HepG2 (cell line): Measurements from ENCODE around the gene FABP1. TPM values are rescaled to one million over a fixed set of nuclear protein-coding genes. Genes with fewer than 3 reads are reported as not detected.
A peak's percentile ranks its signal among the peaks of the same experiment; 100 is the strongest.

ENCODE experiments used
- CAMTA2 ChIP-seq: sonication (generic); formaldehyde crosslinking; IDR thresholded peaks from 2 replicates; pipeline ENCODE4 v1.4.0; 2020; ENCODE audit warnings: mild to moderate bottlenecking, missing genetic modification reagents, borderline replicate concordance
- DZIP1 ChIP-seq: sonication (generic); formaldehyde crosslinking; IDR thresholded peaks from 2 replicates; pipeline ENCODE4 v1.5.0; 2020; ENCODE audit warnings: mild to moderate bottlenecking, missing genetic modification reagents
- EZH2 ChIP-seq: conservative IDR thresholded peaks from 2 replicates; pipeline ENCODE4 v1.6.1; 2012; ENCODE audit warnings: mild to moderate bottlenecking, low read depth, low read length, moderate library complexity
- NRL ChIP-seq: sonication (generic); formaldehyde crosslinking; IDR thresholded peaks from 2 replicates; pipeline ENCODE4 v1.5.0; 2020; ENCODE audit warnings: missing genetic modification reagents, mild to moderate bottlenecking, moderate library complexity, borderline replicate concordance
- PAWR ChIP-seq: sonication (generic); formaldehyde crosslinking; IDR thresholded peaks from 2 replicates; pipeline ENCODE4 v1.4.0; 2020; ENCODE audit warnings: missing genetic modification reagents, mild to moderate bottlenecking, borderline replicate concordance
- SKI ChIP-seq: fragments of 450-650 bp; IDR thresholded peaks from one replicate; pipeline ENCODE4 v1.6.1; 2018; ENCODE audit warnings: mild to moderate bottlenecking; ENCODE audit not compliant: partially characterized antibody
- ZNF382 ChIP-seq: sonication (generic); formaldehyde crosslinking; IDR thresholded peaks from 2 replicates; pipeline ENCODE4 v1.5.0; 2020; ENCODE audit warnings: missing genetic modification reagents, mild to moderate bottlenecking, borderline replicate concordance
- ZNF510 ChIP-seq: sonication (generic); formaldehyde crosslinking; IDR thresholded peaks from 2 replicates; pipeline ENCODE4 v1.4.0; 2020; ENCODE audit warnings: low read depth, mild to moderate bottlenecking, missing genetic modification reagents
- ZNF543 ChIP-seq: sonication (generic); formaldehyde crosslinking; IDR thresholded peaks from 2 replicates; pipeline ENCODE4 v1.4.0; 2020; ENCODE audit warnings: mild to moderate bottlenecking, missing genetic modification reagents
- ZNF773 ChIP-seq: sonication (generic); formaldehyde crosslinking; IDR thresholded peaks from 2 replicates; pipeline ENCODE4 v1.4.0; 2020; ENCODE audit warnings: missing genetic modification reagents, borderline replicate concordance
- ZSCAN21 ChIP-seq: sonication (generic); formaldehyde crosslinking; IDR thresholded peaks from 2 replicates; pipeline ENCODE4 v1.8.0; 2022; ENCODE audit warnings: mild to moderate bottlenecking, missing genetic modification reagents, moderate library complexity, borderline replicate concordance
- polyA plus RNA-seq, 8 experiments: library from polyadenylated mRNA; depleted of rRNA in 3 of 8; stranded (reverse) in 7 of 8; unstranded in 1 of 8; fragments of >200 nt; fragmentation: Illumina TruSeq in 4 of 8; extraction: Trizol in 4 of 8; gene quantifications; 2 replicates each; pipeline versions ENCODE4 v1.2.1 to v1.2.3, GENCODE V29; 2011 to 2016; ENCODE audit warnings: low read depth in 4 of 8, missing spikeins in 1 of 8, mixed read lengths in 1 of 8; ENCODE audit not compliant: insufficient read depth in 1 of 8
- total RNA-seq, 5 experiments: library from RNA; depleted of rRNA; stranded (reverse); fragments of >200 nt; fragmentation: Illumina TruSeq; extraction: Trizol; gene quantifications; 2 replicates each; pipeline ENCODE4 v1.2.3, GENCODE V29; 2016; ENCODE audit warnings: low read depth in 1 of 5
- TF ChIP-seq, protein P1 (sequence below): sonication (generic); formaldehyde crosslinking; IDR thresholded peaks from 2 replicates; pipeline ENCODE4 v1.4.0; 2020; ENCODE audit warnings: missing genetic modification reagents
- TF ChIP-seq, protein P2 (sequence below), 2 experiments: sonication (generic) in 1 of 2; formaldehyde crosslinking in 1 of 2; IDR thresholded peaks; 2 replicates each; pipeline versions ENCODE4 v1.6.1 to v1.9.0; 2014 to 2022; ENCODE audit warnings: antibody characterized with exemption in 1 of 2, borderline replicate concordance in 1 of 2, inconsistent platforms in 1 of 2, low read depth in 1 of 2, missing genetic modification reagents in 1 of 2
- TF ChIP-seq, protein P3 (sequence below): sonication (generic); formaldehyde crosslinking; IDR thresholded peaks from 2 replicates; pipeline ENCODE4 v1.4.0; 2020; ENCODE audit warnings: missing genetic modification reagents, low read depth, mild to moderate bottlenecking, borderline replicate concordance

Gene FABP1
- total and polyA plus RNA-seq, 2 of the 13 experiments (the other 11 are each of a cell fraction or from before 2014, with no cell fraction given), result 644 to 1,608 TPM

DNA sequence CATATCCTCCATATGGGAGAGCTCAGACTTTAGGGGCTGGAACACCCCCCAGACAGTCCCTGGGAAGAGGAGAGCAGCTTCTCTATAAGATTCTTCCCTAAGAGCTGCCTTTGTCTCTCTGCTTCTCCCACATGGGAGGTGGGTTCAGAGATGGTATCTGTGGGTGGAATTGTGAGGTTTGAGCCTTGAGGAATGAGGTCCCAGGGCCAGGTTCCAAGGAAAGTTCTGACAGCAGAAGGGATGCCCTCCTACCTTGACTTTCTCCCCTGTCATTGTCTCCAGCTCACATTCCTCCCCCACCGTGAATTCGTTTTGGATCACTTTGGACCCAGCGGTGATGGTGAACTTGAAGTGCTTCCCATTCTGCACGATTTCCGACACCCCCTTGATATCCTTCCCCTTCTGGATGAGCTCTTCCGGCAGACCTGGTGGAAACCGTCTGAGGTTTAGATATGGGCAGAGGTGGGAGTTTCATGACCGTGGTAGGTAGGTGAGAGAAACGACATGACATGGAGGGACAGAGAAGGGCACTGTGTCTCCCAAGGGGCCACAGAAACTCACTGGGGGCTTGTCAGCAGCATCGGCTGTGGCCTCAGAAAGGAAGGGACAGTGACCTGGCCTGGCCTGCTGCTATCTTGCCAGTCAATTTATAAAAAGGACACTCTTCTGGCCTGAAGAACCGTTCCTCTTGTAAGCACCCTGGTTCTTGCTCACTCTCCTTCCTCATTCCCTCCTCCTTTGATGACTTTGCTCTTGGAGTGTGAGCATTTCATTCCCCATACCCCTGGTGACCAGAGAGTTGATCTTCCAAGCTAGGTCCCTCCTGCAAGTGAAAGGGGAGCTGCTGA, 1.7 kb downstream of the FABP1 start (continued):
- TF ChIP-seq DZIP1 (CRISPR knock-in tag) (no peak), ZNF773 (CRISPR knock-in tag) (no peak), EZH2 (no peak), ZNF510 (CRISPR knock-in tag) (0 out of 2 replicates have a peak, but pooled peaks have one; percentile 34), ZSCAN21 (CRISPR knock-in tag) (no peak), CAMTA2 (no peak), ZNF543 (CRISPR knock-in tag) (peak; percentile 39; the same call in 1 of the 2 replicates), NRL (CRISPR knock-in tag) (no peak), PAWR (CRISPR knock-in tag) (no peak), SKI (no peak), ZNF382 (no peak)
- TF ChIP-seq, protein P1, sequence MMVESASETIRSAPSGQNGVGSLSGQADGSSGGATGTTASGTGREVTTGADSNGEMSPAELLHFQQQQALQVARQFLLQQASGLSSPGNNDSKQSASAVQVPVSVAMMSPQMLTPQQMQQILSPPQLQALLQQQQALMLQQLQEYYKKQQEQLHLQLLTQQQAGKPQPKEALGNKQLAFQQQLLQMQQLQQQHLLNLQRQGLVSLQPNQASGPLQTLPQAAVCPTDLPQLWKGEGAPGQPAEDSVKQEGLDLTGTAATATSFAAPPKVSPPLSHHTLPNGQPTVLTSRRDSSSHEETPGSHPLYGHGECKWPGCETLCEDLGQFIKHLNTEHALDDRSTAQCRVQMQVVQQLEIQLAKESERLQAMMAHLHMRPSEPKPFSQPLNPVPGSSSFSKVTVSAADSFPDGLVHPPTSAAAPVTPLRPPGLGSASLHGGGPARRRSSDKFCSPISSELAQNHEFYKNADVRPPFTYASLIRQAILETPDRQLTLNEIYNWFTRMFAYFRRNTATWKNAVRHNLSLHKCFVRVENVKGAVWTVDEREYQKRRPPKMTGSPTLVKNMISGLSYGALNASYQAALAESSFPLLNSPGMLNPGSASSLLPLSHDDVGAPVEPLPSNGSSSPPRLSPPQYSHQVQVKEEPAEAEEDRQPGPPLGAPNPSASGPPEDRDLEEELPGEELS, result no peak
- TF ChIP-seq, protein P2, sequence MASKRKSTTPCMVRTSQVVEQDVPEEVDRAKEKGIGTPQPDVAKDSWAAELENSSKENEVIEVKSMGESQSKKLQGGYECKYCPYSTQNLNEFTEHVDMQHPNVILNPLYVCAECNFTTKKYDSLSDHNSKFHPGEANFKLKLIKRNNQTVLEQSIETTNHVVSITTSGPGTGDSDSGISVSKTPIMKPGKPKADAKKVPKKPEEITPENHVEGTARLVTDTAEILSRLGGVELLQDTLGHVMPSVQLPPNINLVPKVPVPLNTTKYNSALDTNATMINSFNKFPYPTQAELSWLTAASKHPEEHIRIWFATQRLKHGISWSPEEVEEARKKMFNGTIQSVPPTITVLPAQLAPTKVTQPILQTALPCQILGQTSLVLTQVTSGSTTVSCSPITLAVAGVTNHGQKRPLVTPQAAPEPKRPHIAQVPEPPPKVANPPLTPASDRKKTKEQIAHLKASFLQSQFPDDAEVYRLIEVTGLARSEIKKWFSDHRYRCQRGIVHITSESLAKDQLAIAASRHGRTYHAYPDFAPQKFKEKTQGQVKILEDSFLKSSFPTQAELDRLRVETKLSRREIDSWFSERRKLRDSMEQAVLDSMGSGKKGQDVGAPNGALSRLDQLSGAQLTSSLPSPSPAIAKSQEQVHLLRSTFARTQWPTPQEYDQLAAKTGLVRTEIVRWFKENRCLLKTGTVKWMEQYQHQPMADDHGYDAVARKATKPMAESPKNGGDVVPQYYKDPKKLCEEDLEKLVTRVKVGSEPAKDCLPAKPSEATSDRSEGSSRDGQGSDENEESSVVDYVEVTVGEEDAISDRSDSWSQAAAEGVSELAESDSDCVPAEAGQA (IDR thresholded peaks at IDR 0.05; ENCODE audit: low read depth), result no peak
- TF ChIP-seq, protein P2 (CRISPR knock-in tag; IDR thresholded peaks at IDR 0.05; ENCODE audit: borderline replicate concordance), result no peak
- TF ChIP-seq, protein P3, sequence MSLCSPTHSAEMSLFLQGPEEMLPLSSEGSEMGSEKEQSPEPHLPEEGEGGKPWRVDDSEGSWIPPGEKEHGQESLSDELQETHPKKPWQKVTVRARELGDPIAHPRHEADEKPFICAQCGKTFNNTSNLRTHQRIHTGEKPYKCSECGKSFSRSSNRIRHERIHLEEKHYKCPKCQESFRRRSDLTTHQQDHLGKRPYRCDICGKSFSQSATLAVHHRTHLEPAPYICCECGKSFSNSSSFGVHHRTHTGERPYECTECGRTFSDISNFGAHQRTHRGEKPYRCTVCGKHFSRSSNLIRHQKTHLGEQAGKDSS (CRISPR knock-in tag), result no peak
